A549 (cell line): ENCODE measurements around the gene PTPN12.
"Not testable (repeated sequence)": the region's sequence is repeated elsewhere in the genome, so short reads cannot be mapped to it uniquely, and the experiment has no call there.

Experiments
- CBX8 ChIP-seq: fragments of 200-600 bp; sonication (generic); IDR thresholded peaks from 2 replicates; pipeline ENCODE4 v1.6.1; 2016
- EP300 ChIP-seq, 2 experiments: fragments of >200 bp; sonication (Bioruptor Twin); formaldehyde crosslinking; IDR thresholded peaks; 2 replicates in 1 of 2; 3 replicates in 1 of 2; pipeline ENCODE4 v1.6.1; 2016 to 2017
- HOXA7 ChIP-seq: fragments of 250-450 bp; sonication (Bioruptor Pico); IDR thresholded peaks from 2 replicates; pipeline ENCODE4 v1.5.0; 2020; ENCODE audit warnings: mild to moderate bottlenecking, moderate library complexity
- MYC ChIP-seq: IDR thresholded peaks from 2 replicates; pipeline ENCODE4 v1.6.1; 2012; ENCODE audit warnings: mild to moderate bottlenecking, inconsistent platforms, low read length, improper control_type of control experiment, borderline replicate concordance
- POLR2A ChIP-seq: IDR thresholded peaks from 2 replicates; pipeline ENCODE4 v1.6.1; 2012; ENCODE audit warnings: mild to moderate bottlenecking, low read length
- RCOR1 ChIP-seq: fragments of 150-350 bp; IDR thresholded peaks from 2 replicates; pipeline ENCODE4 v1.6.1; 2014; ENCODE audit warnings: antibody characterized with exemption, low read length, low read depth
- REST ChIP-seq: fragments of 200-600 bp; sonication (generic); IDR thresholded peaks from 2 replicates; pipeline ENCODE4 v1.6.1; 2016; ENCODE audit warnings: antibody characterized with exemption, mild to moderate bottlenecking, moderate library complexity
- TF ChIP-seq, protein P1 (sequence below): fragments of 450-650 bp; IDR thresholded peaks from 2 replicates; pipeline ENCODE4 v1.6.1; 2014; ENCODE audit warnings: antibody characterized with exemption
- TF ChIP-seq, protein P2 (sequence below): IDR thresholded peaks from 2 replicates; pipeline ENCODE4 v1.6.1; 2012
- TF ChIP-seq, protein P3 (sequence below): IDR thresholded peaks from 2 replicates; pipeline ENCODE4 v1.6.1; 2012
- TF ChIP-seq, protein P4 (sequence below): fragments of >200 bp; sonication (Bioruptor Twin); formaldehyde crosslinking; IDR thresholded peaks from 3 replicates; pipeline ENCODE4 v1.5.1; 2016

DNA sequence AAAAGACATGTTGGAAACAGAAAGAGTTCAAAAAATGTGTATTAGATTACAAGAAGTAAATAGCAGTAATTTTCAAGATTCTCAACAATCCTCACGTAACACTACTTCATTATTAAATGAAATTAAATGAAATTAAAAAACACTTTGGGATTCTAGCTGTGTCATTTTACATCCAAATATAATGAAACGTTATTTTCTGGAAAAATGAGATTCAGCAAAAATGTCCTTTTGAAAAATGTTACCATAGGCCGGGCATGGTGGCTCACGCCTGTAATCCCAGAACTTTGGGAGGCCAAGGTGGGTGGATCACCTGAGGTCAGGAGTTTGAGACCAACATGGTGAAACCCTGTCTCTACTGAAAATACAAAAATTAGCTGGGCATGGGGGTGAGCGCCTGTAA lies 15.6 kb upstream of the PTPN12 start:
- TF ChIP-seq HOXA7; EP300 (IDR thresholded peaks at IDR 0.05); POLR2A; MYC; REST; CBX8; RCOR1: not testable (repeated sequence)
- TF ChIP-seq, protein P1, sequence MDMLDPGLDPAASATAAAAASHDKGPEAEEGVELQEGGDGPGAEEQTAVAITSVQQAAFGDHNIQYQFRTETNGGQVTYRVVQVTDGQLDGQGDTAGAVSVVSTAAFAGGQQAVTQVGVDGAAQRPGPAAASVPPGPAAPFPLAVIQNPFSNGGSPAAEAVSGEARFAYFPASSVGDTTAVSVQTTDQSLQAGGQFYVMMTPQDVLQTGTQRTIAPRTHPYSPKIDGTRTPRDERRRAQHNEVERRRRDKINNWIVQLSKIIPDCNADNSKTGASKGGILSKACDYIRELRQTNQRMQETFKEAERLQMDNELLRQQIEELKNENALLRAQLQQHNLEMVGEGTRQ = not testable (repeated sequence)
- TF ChIP-seq, protein P2, sequence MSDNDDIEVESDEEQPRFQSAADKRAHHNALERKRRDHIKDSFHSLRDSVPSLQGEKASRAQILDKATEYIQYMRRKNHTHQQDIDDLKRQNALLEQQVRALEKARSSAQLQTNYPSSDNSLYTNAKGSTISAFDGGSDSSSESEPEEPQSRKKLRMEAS = not testable (repeated sequence)
- TF ChIP-seq, protein P3, sequence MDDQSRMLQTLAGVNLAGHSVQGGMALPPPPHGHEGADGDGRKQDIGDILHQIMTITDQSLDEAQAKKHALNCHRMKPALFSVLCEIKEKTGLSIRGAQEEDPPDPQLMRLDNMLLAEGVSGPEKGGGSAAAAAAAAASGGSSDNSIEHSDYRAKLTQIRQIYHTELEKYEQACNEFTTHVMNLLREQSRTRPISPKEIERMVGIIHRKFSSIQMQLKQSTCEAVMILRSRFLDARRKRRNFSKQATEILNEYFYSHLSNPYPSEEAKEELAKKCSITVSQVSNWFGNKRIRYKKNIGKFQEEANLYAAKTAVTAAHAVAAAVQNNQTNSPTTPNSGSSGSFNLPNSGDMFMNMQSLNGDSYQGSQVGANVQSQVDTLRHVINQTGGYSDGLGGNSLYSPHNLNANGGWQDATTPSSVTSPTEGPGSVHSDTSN = not testable (repeated sequence)
- TF ChIP-seq, protein P4, sequence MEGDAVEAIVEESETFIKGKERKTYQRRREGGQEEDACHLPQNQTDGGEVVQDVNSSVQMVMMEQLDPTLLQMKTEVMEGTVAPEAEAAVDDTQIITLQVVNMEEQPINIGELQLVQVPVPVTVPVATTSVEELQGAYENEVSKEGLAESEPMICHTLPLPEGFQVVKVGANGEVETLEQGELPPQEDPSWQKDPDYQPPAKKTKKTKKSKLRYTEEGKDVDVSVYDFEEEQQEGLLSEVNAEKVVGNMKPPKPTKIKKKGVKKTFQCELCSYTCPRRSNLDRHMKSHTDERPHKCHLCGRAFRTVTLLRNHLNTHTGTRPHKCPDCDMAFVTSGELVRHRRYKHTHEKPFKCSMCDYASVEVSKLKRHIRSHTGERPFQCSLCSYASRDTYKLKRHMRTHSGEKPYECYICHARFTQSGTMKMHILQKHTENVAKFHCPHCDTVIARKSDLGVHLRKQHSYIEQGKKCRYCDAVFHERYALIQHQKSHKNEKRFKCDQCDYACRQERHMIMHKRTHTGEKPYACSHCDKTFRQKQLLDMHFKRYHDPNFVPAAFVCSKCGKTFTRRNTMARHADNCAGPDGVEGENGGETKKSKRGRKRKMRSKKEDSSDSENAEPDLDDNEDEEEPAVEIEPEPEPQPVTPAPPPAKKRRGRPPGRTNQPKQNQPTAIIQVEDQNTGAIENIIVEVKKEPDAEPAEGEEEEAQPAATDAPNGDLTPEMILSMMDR = not testable (repeated sequence)
